Ascending aorta (tissue), 2 donors: ENCODE measurements around the gene TCL1A. TPM values are rescaled to one million over a fixed set of nuclear protein-coding genes. Genes with fewer than 3 reads are reported as not detected.
"Not testable (repeated sequence)": the region's sequence is repeated elsewhere in the genome, so short reads cannot be mapped to it uniquely, and the experiment has no call there.

Source experiments
- DNase-seq, 2 donors: peaks; one replicate each; pipeline ENCODE4 v3.0.0-alpha.2; 2019; ENCODE audit warnings: low spot score in 2 of 2
- H3K27ac ChIP-seq, 2 donors: fragments of 200-600 bp; sonication (generic); one replicate each; pipeline ENCODE4 v1.5.1; 2016 to 2017; ENCODE audit warnings: mild to moderate bottlenecking in 1 of 2
- H3K27me3 ChIP-seq: fragments of 200-600 bp; sonication (generic); one replicate; pipeline ENCODE4 v1.5.1; 2017
- H3K36me3 ChIP-seq, 2 donors: fragments of 200-600 bp; sonication (generic); one replicate each; pipeline ENCODE4 v1.5.1; 2016
- H3K4me1 ChIP-seq, 2 donors: fragments of 200-600 bp; sonication (generic); one replicate each; pipeline ENCODE4 v1.5.1; 2016 to 2017; ENCODE audit warnings: mild to moderate bottlenecking in 1 of 2
- H3K4me3 ChIP-seq, 2 donors: fragments of 200-600 bp; sonication (generic); one replicate each; pipeline ENCODE4 v1.5.1; 2016 to 2017; ENCODE audit warnings: mild to moderate bottlenecking in 1 of 2
- H3K9me3 ChIP-seq, 2 donors: fragments of 200-600 bp; sonication (generic); one replicate each; pipeline ENCODE4 v1.5.1; 2016
- CTCF ChIP-seq, 3 experiments: fragments of 200-600 bp in 2 of 3; fragments of 450-650 bp in 1 of 3; sonication (generic) in 2 of 3; IDR thresholded peaks; one replicate each; pipeline ENCODE4 v1.5.1; 2016 to 2019; ENCODE audit warnings: antibody characterized with exemption in 3 of 3, mild to moderate bottlenecking in 1 of 3, moderate library complexity in 1 of 3
- intact Hi-C: fragments of 100-400 bp; cut with DNase I; formaldehyde crosslinking; loops from one replicate; pipeline ENCODE4 v1.15.1; 2023
- total RNA-seq: library from RNA; depleted of rRNA; stranded (reverse); fragments of >200 nt; gene quantifications from one replicate; pipeline ENCODE4 v1.1.0, GENCODE V29; 2016

The TCL1A gene
- total RNA-seq, 1 donor from 2014 or later = not detected

GRCh38 chr14:95730126-95730525, 16.2 kb upstream of the TCL1A start:
- intact Hi-C loops = no loop called here
- Histone ChIP-seq H3K4me1 (no peaks in the 10 kb centered on the region), H3K27ac (no peak overlapping the region), H3K36me3 (no peaks in the 10 kb centered on the region), H3K27me3 (no peaks in the 10 kb centered on the region), H3K4me3 (no peak overlapping the region), H3K9me3 (no peaks in the 10 kb centered on the region)
- DNase-seq = no peak
- no peak for TF ChIP-seq CTCF (IDR thresholded peaks at IDR 0.05)

DNA sequence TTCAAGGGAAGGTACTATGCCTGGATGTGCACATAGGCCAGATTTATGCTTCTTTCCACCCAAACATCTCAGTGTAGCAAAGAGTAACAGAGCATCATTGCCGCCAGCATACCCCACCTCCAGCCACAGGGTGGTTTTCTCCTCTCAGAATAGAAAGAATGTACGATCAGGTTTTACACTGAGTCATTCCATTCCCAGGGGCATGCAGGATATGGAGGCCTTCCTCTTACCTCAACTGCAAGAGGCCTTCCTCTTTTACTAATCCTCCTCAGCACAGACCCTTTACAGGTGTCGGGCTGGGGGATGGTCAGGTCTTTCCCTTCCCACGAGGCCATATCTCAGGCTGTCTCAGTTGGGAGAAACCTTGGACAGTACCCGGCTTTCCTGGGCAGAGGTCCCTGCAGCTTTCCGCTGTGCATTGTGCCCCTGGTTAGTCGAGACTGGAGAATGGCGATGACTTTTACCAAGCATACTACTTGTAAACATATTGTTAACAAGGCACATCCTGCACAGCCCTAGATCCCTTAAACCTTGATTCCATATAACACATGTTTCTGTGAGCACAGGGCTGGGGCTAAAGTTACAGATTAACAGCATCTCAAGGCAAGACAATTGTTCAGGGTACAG, 15.6 kb upstream of the TCL1A start:
- H3K4me1 ChIP-seq, H3K9me3 ChIP-seq, H3K36me3 ChIP-seq, DNase-seq, H3K27me3 ChIP-seq, intact Hi-C loops, H3K4me3 ChIP-seq, H3K27ac ChIP-seq: not testable (repeated sequence)

DNA sequence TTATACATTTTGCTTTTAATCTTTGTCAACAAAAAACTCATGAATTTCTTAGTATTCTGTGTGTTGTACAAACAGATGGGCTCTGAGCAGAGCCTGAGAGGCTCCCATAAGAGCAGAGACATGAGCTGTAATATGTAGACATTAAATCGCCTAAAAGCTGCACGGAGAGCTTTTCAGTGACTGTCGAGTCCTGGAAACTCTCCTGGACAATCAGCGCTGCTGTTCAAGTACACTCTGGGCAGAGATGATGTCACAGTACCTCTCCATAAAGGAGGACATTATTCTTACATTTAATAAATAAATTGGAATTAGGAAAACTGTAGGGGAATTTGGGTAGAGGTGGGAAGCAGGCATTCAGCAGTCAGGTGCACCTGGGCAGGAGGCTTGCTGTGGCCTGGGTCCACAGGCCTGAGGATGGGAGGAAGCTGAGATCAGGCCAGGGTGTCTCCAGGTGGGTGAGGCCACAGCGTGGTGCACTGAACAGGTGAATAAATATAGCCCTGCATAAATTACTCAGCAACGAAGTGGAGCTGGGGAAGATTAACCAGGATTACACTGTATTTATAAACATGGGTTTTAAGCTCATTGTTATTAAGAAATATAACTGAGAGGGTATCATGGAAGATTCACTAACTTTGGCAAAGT, 13.3 kb upstream of the TCL1A start:
- peaks cover 0 to 9% of the 10 kb centered on the region in 2 donors for H3K9me3 ChIP-seq
- no peak overlapping the region for H3K27ac ChIP-seq
- DNase-seq = no peak
- H3K4me1 ChIP-seq = no peaks in the 10 kb centered on the region
- H3K27me3 ChIP-seq = no peaks in the 10 kb centered on the region
- no peaks in the 10 kb centered on the region for H3K36me3 ChIP-seq
- intact Hi-C loops = no loop called here
- TF ChIP-seq CTCF (IDR thresholded peaks at IDR 0.05) = no peak
- no peak overlapping the region for H3K4me3 ChIP-seq

GRCh38 chr14:95725685-95726336, 11.9 kb upstream of the TCL1A start:
- no peaks in the 10 kb centered on the region for H3K36me3 ChIP-seq
- peaks cover 0 to 9% of the 10 kb centered on the region in 2 donors for H3K9me3 ChIP-seq
- no peak for DNase-seq
- TF ChIP-seq CTCF (IDR thresholded peaks at IDR 0.05) = no peak
- H3K27me3 ChIP-seq = no peaks in the 10 kb centered on the region
- intact Hi-C loops = no loop called here
- H3K27ac ChIP-seq = no peak overlapping the region
- H3K4me1 ChIP-seq = no peaks in the 10 kb centered on the region
- H3K4me3 ChIP-seq = no peak overlapping the region

- H3K36me3 ChIP-seq = no peaks in the 10 kb centered on the region
- no peak for TF ChIP-seq CTCF (IDR thresholded peaks at IDR 0.05)
- intact Hi-C loops = no loop called here
Measured at GRCh38 chr14:95722525-95723190, 8.7 kb upstream of the TCL1A start.

GRCh38 chr14:95712398-95712797, 1.5 kb downstream of the TCL1A start:
- intact Hi-C loops = no loop called here
- H3K4me1 ChIP-seq = no peaks in the 10 kb centered on the region
- DNase-seq = no peak
- H3K4me3 ChIP-seq = no peak overlapping the region
- H3K36me3 ChIP-seq = no peaks in the 10 kb centered on the region
- H3K27ac ChIP-seq = no peak overlapping the region
- H3K27me3 ChIP-seq = no peaks in the 10 kb centered on the region
- no peaks in the 10 kb centered on the region for H3K9me3 ChIP-seq
- TF ChIP-seq CTCF (IDR thresholded peaks at IDR 0.05) = no peak

More at GRCh38 chr14:95722525-95723190, 8.7 kb upstream of the TCL1A start:
- no peak overlapping the region for H3K27ac ChIP-seq
- no peak for DNase-seq
- no peaks in the 10 kb centered on the region for H3K27me3 ChIP-seq
- no peaks in the 10 kb centered on the region for H3K4me1 ChIP-seq
- H3K4me3 ChIP-seq = no peak overlapping the region
- H3K9me3 ChIP-seq = peaks cover 0 to 9% of the 10 kb centered on the region in 2 donors
